HG03139 (cell line): Measurements from ENCODE around the gene CLDN2.

ENCODE experiments used
- ATAC-seq: cut with Tn5 transposase; IDR thresholded peaks from one replicate; pipeline ENCODE4 v1.9.1; 2021; ENCODE audit not compliant: unreplicated experiment

Gene CLDN2

GRCh38 chrX:106921637-106922036 is 1.4 kb downstream of the CLDN2 start:
- ATAC-seq: no peak

GRCh38 chrX:106927023-106927422 is 6.8 kb downstream of the CLDN2 start:
- no peak for ATAC-seq

- ATAC-seq: no peak
Observed at GRCh38 chrX:106927700-106928099, 7.5 kb downstream of the CLDN2 start.

- ATAC-seq: no peak
Observed at GRCh38 chrX:106928227-106928626, 8.0 kb downstream of the CLDN2 start.

- ATAC-seq: no peak
Observed at GRCh38 chrX:106931831-106932491, 11.8 kb downstream of the CLDN2 start.

- no peak for ATAC-seq
Observed at GRCh38 chrX:106932492-106932923, 12.3 kb downstream of the CLDN2 start.

- ATAC-seq: no peak
Observed at GRCh38 chrX:106932960-106933537, 12.8 kb downstream of the CLDN2 start.

GRCh38 chrX:106933538-106933961 is 13.3 kb downstream of the CLDN2 start:
- ATAC-seq: no peak

GRCh38 chrX:106935175-106935574 is 15.0 kb downstream of the CLDN2 start:
- no peak for ATAC-seq

- no peak for ATAC-seq
Observed at GRCh38 chrX:106936246-106936645, 16.0 kb downstream of the CLDN2 start.

- no peak for ATAC-seq
Observed at GRCh38 chrX:106939566-106939965, 19.4 kb downstream of the CLDN2 start.

GRCh38 chrX:106940068-106940467 is 19.9 kb downstream of the CLDN2 start:
- no peak for ATAC-seq

GRCh38 chrX:106946464-106946863 is 26.3 kb downstream of the CLDN2 start:
- ATAC-seq: no peak

GRCh38 chrX:106948641-106949040 is 28.4 kb downstream of the CLDN2 start:
- ATAC-seq: no peak

GRCh38 chrX:106949366-106949765 is 29.2 kb downstream of the CLDN2 start:
- no peak for ATAC-seq

- no peak for ATAC-seq
Observed at GRCh38 chrX:106950381-106950780, 30.2 kb downstream of the CLDN2 start.

GRCh38 chrX:106951230-106951629 is 31.0 kb downstream of the CLDN2 start:
- ATAC-seq: no peak

GRCh38 chrX:106952089-106952488 is 31.9 kb downstream of the CLDN2 start:
- no peak for ATAC-seq

GRCh38 chrX:106952538-106952937 is 32.3 kb downstream of the CLDN2 start:
- no peak for ATAC-seq

GRCh38 chrX:106952988-106953387 is 32.8 kb downstream of the CLDN2 start:
- ATAC-seq: no peak

- no peak for ATAC-seq
Observed at GRCh38 chrX:106954041-106954440, 33.8 kb downstream of the CLDN2 start.

- no peak for ATAC-seq
Observed at GRCh38 chrX:106955004-106955772, 35.0 kb downstream of the CLDN2 start.
